Measurements from ENCODE around the gene SATB2.

SATB2 gene

GRCh38 chr2:199322151-199322550 lies 135.6 kb downstream of the SATB2 start:
- no peak for DNase-seq (ENCODE audit: low read depth)

- DNase-seq (ENCODE audit: low read depth): no peak
Observed at GRCh38 chr2:199317646-199318045, 140.1 kb downstream of the SATB2 start.

GRCh38 chr2:199316851-199317250 lies 140.9 kb downstream of the SATB2 start:
- no peak for DNase-seq (ENCODE audit: low read depth)

GRCh38 chr2:199315299-199316179 lies 142.2 kb downstream of the SATB2 start:
- DNase-seq (ENCODE audit: low read depth): no peak

- no peak for DNase-seq (ENCODE audit: low read depth)
Observed at GRCh38 chr2:199312931-199313330, 144.8 kb downstream of the SATB2 start.

- no peak for DNase-seq (ENCODE audit: low read depth)
Observed at GRCh38 chr2:199310771-199311585, 146.8 kb downstream of the SATB2 start.

- no peak for DNase-seq (ENCODE audit: low read depth)
Observed at GRCh38 chr2:199309973-199310372, 147.8 kb downstream of the SATB2 start.

GRCh38 chr2:199309411-199309810 lies 148.3 kb downstream of the SATB2 start:
- DNase-seq (ENCODE audit: low read depth): no peak

GRCh38 chr2:199308567-199308966 lies 149.2 kb downstream of the SATB2 start:
- no peak for DNase-seq (ENCODE audit: low read depth)

- DNase-seq (ENCODE audit: low read depth): no peak
Observed at GRCh38 chr2:199307461-199307860, 150.3 kb downstream of the SATB2 start.

- no peak for DNase-seq (ENCODE audit: low read depth)
Observed at GRCh38 chr2:199306116-199306515, 151.6 kb downstream of the SATB2 start.

- no peak for DNase-seq (ENCODE audit: low read depth)
Observed at GRCh38 chr2:199303728-199304177, 154.0 kb downstream of the SATB2 start.

- DNase-seq (ENCODE audit: low read depth): no peak
Observed at GRCh38 chr2:199302851-199303250, 154.9 kb downstream of the SATB2 start.

GRCh38 chr2:199288424-199288823 lies 169.3 kb downstream of the SATB2 start:
- DNase-seq (ENCODE audit: low read depth): no peak

GRCh38 chr2:199282309-199282708 lies 175.4 kb downstream of the SATB2 start:
- DNase-seq (ENCODE audit: low read depth): no peak

- DNase-seq (ENCODE audit: low read depth): no peak
Observed at GRCh38 chr2:199279146-199279545, 178.6 kb downstream of the SATB2 start.

GRCh38 chr2:199278099-199278498 lies 179.6 kb downstream of the SATB2 start:
- no peak for DNase-seq (ENCODE audit: low read depth)

GRCh38 chr2:199273042-199273511 lies 184.7 kb downstream of the SATB2 start:
- DNase-seq (ENCODE audit: low read depth): no peak

- no peak for DNase-seq (ENCODE audit: low read depth)
Observed at GRCh38 chr2:199261936-199262335, 195.8 kb downstream of the SATB2 start.

GRCh38 chr2:199261239-199261638 lies 196.5 kb downstream of the SATB2 start:
- no peak for DNase-seq (ENCODE audit: low read depth)

GRCh38 chr2:199259671-199260070 lies 198.1 kb downstream of the SATB2 start:
- no peak for DNase-seq (ENCODE audit: low read depth)

GRCh38 chr2:199258291-199258690 lies 199.4 kb downstream of the SATB2 start:
- DNase-seq (ENCODE audit: low read depth): no peak

Data from stimulated activated CD8-positive, alpha-beta memory T cell treated with anti-CD3 and anti-CD28 coated beads, Interleukin-15, amount 100 ng/mL, for 1 hour (primary cell).